Measurements from ENCODE around the gene ZNF804A.

Gene ZNF804A

DNA sequence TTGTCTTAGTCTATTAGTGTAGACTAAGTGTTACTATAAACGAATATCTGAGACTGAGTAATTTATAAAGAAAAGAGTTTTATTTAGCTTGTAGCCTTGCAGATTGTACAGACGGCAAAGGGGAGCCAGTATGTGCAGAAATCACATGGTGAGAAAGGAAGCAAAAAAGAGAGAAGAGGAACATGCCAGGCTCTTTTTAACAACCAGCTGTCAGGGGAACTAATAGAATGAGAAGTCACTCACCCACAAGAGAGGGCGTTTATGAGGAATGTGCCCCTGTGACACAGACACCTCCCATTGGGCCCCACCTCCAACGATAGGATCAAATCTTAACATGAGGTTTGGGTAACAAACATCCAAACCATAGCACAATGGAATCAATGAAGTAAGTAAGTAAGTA lies 20.6 kb upstream of the ZNF804A start:
- Histone ChIP-seq H3K4me2 (ENCODE audit: low read length) (no peak overlapping the region), H4K5ac (ENCODE audit: low read length) (no peak overlapping the region), H3K4me1 (ENCODE audit: control insufficient read depth, low read depth, low read length) (no peaks in the 10 kb centered on the region), H3K4ac (ENCODE audit: low read depth, low read length) (no peak overlapping the region), H2BK15ac (replicated peaks; ENCODE audit: low read depth) (no peak overlapping the region), H3K4me3 (ENCODE audit: low read length) (no peak overlapping the region), H3K23ac (ENCODE audit: low read length) (no peak overlapping the region), H3K27me3 (ENCODE audit: insufficient read depth, low read length, poor library complexity) (no peaks in the 10 kb centered on the region), H3K79me2 (ENCODE audit: control insufficient read depth, insufficient read depth, low read length) (no peaks in the 10 kb centered on the region), H3K79me1 (ENCODE audit: low read length) (no peaks in the 10 kb centered on the region), H3K56ac (ENCODE audit: low read length) (no peak overlapping the region), H3K18ac (ENCODE audit: low read length) (no peak overlapping the region), H3K36me3 (ENCODE audit: control insufficient read depth, insufficient read depth, low read length) (no peaks in the 10 kb centered on the region), H2BK5ac (ENCODE audit: low read length) (no peak overlapping the region), H3K27ac (ENCODE audit: low read depth, low read length) (no peak overlapping the region), H2BK120ac (ENCODE audit: low read depth, low read length) (no peak overlapping the region), H3K9ac (ENCODE audit: low read length) (no peak overlapping the region), H4K8ac (ENCODE audit: low read depth, low read length) (no peak overlapping the region), H2AK5ac (ENCODE audit: low read length) (no peak overlapping the region)
- DNase-seq, result no peak
- WGBS (ENCODE audit: extremely low coverage, insufficient coverage, low lambda C conversion rate), result no CpG with 5 or more reads among the region's 4 CpGs

DNA sequence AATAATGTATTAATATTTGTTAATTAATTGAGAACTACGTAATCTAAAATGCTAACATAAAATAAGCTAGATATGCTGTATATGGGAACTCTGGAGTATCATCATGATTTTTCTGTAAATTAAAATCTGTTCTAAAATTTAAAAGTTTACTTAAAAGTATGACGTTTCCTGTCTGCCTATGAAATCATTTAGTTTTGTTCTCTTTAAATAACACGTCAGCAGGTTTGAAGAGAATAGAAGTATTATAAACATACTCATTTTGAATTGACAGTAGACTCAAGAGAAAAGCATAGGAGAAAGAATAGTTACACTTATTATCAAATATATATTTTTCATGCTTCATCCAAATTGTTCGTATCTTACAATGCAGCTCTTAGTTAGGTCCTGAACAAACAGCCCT lies 19.1 kb upstream of the ZNF804A start:
- Histone ChIP-seq H4K8ac (ENCODE audit: low read depth, low read length) (no peak overlapping the region), H4K5ac (ENCODE audit: low read length) (no peak overlapping the region), H3K4me2 (ENCODE audit: low read length) (no peak overlapping the region), H2BK15ac (replicated peaks; ENCODE audit: low read depth) (no peak overlapping the region), H3K79me2 (ENCODE audit: control insufficient read depth, insufficient read depth, low read length) (no peaks in the 10 kb centered on the region), H3K36me3 (ENCODE audit: control insufficient read depth, insufficient read depth, low read length) (no peaks in the 10 kb centered on the region), H3K4me3 (ENCODE audit: low read length) (no peak overlapping the region), H3K56ac (ENCODE audit: low read length) (no peak overlapping the region), H3K9ac (ENCODE audit: low read length) (no peak overlapping the region), H3K27me3 (ENCODE audit: insufficient read depth, low read length, poor library complexity) (no peaks in the 10 kb centered on the region), H3K4me1 (ENCODE audit: control insufficient read depth, low read depth, low read length) (no peaks in the 10 kb centered on the region), H3K79me1 (ENCODE audit: low read length) (no peaks in the 10 kb centered on the region), H3K18ac (ENCODE audit: low read length) (no peak overlapping the region), H2AK5ac (ENCODE audit: low read length) (no peak overlapping the region), H3K27ac (ENCODE audit: low read depth, low read length) (no peak overlapping the region), H2BK5ac (ENCODE audit: low read length) (no peak overlapping the region), H3K4ac (ENCODE audit: low read depth, low read length) (no peak overlapping the region), H3K23ac (ENCODE audit: low read length) (no peak overlapping the region), H2BK120ac (ENCODE audit: low read depth, low read length) (no peak overlapping the region)
- 100% methylated on average over 1 of the region's 4 CpGs for WGBS (ENCODE audit: extremely low coverage, insufficient coverage, low lambda C conversion rate)
- DNase-seq, result no peak

DNA sequence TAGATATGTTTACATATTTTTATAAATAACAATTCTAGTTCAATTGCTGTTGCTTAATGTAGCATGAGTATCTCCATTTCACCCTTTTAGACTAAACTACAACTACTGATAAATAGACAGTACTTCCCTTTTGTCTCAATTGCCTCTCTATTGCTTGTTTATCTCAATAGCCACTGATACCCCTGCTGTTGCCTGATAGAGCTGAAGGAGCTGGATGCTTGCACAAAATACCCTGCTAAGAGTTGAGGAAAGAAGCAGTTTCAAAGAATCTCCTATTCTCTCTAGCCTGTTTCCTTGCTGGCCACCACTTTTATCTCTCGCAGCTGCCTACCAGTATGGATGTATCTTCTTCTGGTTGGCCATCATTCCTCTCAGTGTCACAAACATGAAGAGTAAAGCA lies 16.9 kb upstream of the ZNF804A start:
- Histone ChIP-seq H3K79me1 (ENCODE audit: low read length) (no peaks in the 10 kb centered on the region), H2BK15ac (replicated peaks; ENCODE audit: low read depth) (no peak overlapping the region), H3K4me2 (ENCODE audit: low read length) (no peak overlapping the region), H3K27me3 (ENCODE audit: insufficient read depth, low read length, poor library complexity) (no peaks in the 10 kb centered on the region), H4K5ac (ENCODE audit: low read length) (no peak overlapping the region), H2AK5ac (ENCODE audit: low read length) (no peak overlapping the region), H3K36me3 (ENCODE audit: control insufficient read depth, insufficient read depth, low read length) (no peaks in the 10 kb centered on the region), H3K56ac (ENCODE audit: low read length) (no peak overlapping the region), H4K8ac (ENCODE audit: low read depth, low read length) (no peak overlapping the region), H2BK5ac (ENCODE audit: low read length) (no peak overlapping the region), H3K4me1 (ENCODE audit: control insufficient read depth, low read depth, low read length) (no peaks in the 10 kb centered on the region), H3K79me2 (ENCODE audit: control insufficient read depth, insufficient read depth, low read length) (no peaks in the 10 kb centered on the region), H3K18ac (ENCODE audit: low read length) (no peak overlapping the region), H3K4me3 (ENCODE audit: low read length) (no peak overlapping the region), H3K9ac (ENCODE audit: low read length) (no peak overlapping the region), H3K4ac (ENCODE audit: low read depth, low read length) (no peak overlapping the region), H2BK120ac (ENCODE audit: low read depth, low read length) (no peak overlapping the region), H3K27ac (ENCODE audit: low read depth, low read length) (no peak overlapping the region), H3K23ac (ENCODE audit: low read length) (no peak overlapping the region)
- WGBS (ENCODE audit: extremely low coverage, insufficient coverage, low lambda C conversion rate), result no CpG with 5 or more reads among the region's 1 CpG
- DNase-seq, result peak; percentile 50

DNA sequence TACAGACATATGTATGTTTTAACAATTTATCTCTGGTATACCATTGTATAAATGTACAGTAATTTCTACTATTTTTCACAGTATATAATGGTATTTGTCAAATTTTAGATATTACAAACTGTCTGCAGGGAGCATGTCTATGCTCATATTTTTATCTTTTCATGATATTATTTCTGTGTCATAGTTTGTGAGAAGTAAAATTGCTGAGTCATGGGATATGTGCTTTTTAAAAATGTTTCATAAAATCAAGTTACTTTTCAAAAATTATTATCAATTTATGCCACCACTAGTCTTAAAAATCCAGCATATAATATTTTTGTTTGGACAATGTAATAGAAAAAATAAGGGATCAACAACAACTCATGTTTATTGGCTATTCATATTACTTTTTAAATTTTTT lies 9.1 kb upstream of the ZNF804A start:
- DNase-seq, result no peak
- Histone ChIP-seq H3K18ac (ENCODE audit: low read length) (no peak overlapping the region), H3K27me3 (ENCODE audit: insufficient read depth, low read length, poor library complexity) (no peaks in the 10 kb centered on the region), H2AK5ac (ENCODE audit: low read length) (no peak overlapping the region), H3K4me2 (ENCODE audit: low read length) (no peak overlapping the region), H3K4me3 (ENCODE audit: low read length) (no peak overlapping the region), H4K8ac (ENCODE audit: low read depth, low read length) (no peak overlapping the region), H4K5ac (ENCODE audit: low read length) (no peak overlapping the region), H3K56ac (ENCODE audit: low read length) (no peak overlapping the region), H3K79me2 (ENCODE audit: control insufficient read depth, insufficient read depth, low read length) (no peaks in the 10 kb centered on the region), H3K9ac (ENCODE audit: low read length) (no peak overlapping the region), H2BK120ac (ENCODE audit: low read depth, low read length) (no peak overlapping the region), H3K36me3 (ENCODE audit: control insufficient read depth, insufficient read depth, low read length) (no peaks in the 10 kb centered on the region), H3K23ac (ENCODE audit: low read length) (no peak overlapping the region), H2BK15ac (replicated peaks; ENCODE audit: low read depth) (no peak overlapping the region), H3K27ac (ENCODE audit: low read depth, low read length) (no peak overlapping the region), H3K4ac (ENCODE audit: low read depth, low read length) (no peak overlapping the region), H3K4me1 (ENCODE audit: control insufficient read depth, low read depth, low read length) (no peaks in the 10 kb centered on the region), H2BK5ac (ENCODE audit: low read length) (no peak overlapping the region), H3K79me1 (ENCODE audit: low read length) (no peaks in the 10 kb centered on the region)

DNA sequence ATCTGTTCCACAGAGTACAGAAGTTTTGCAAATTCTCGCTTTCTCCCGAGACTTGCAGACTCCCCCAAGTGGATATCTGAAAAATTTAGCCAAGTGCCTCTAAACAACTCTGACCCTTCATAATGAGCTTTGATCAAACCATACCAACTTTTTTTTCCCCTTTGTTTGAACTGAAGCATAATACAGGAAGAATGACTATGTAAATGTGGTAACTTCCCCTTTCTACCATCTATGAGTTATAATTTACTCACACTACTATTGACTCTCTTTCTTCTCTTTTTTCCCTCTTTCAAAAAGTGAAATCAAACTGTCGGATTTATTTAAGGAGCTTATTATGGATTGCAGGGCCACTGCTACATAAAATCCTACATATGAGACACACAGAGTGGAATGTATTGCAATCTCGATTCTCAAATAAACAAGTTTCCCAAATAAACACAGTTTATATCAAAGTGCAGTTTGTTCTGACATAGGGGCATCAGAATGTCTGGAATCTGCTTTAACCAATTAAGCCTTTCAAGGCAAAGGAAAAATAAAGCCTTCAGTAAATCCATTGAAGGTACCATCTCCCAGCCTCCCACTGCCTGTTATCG lies 1.4 kb upstream of the ZNF804A start:
- no peak overlapping the region for H2AK5ac ChIP-seq (ENCODE audit: low read length)
- no peak overlapping the region for H3K27ac ChIP-seq (ENCODE audit: low read depth, low read length)
- peak overlapping the region; percentile 14 for H3K18ac ChIP-seq (ENCODE audit: low read length)
- H3K79me1 ChIP-seq (ENCODE audit: low read length), result no peaks in the 10 kb centered on the region
- no CpG with 5 or more reads among the region's 5 CpGs for WGBS (ENCODE audit: extremely low coverage, insufficient coverage, low lambda C conversion rate)
- no peaks in the 10 kb centered on the region for H3K79me2 ChIP-seq (ENCODE audit: control insufficient read depth, insufficient read depth, low read length)
- peaks cover 6% of the 10 kb centered on the region for H3K4me1 ChIP-seq (ENCODE audit: control insufficient read depth, low read depth, low read length)
- H2BK15ac ChIP-seq (replicated peaks; ENCODE audit: low read depth), result no peak overlapping the region
- no peak overlapping the region for H3K23ac ChIP-seq (ENCODE audit: low read length)
- H4K8ac ChIP-seq (ENCODE audit: low read depth, low read length), result no peak overlapping the region
- peak overlapping the region; percentile 35 for H3K56ac ChIP-seq (ENCODE audit: low read length)
- H2BK5ac ChIP-seq (ENCODE audit: low read length), result no peak overlapping the region
- no peak overlapping the region for H2BK120ac ChIP-seq (ENCODE audit: low read depth, low read length)
- no peak overlapping the region for H3K9ac ChIP-seq (ENCODE audit: low read length)
- H3K4me2 ChIP-seq (ENCODE audit: low read length), result no peak overlapping the region
- no peak overlapping the region for H3K4ac ChIP-seq (ENCODE audit: low read depth, low read length)
- peak; percentile 72 for DNase-seq
- H3K4me3 ChIP-seq (ENCODE audit: low read length), result no peak overlapping the region
- no peak overlapping the region for H4K5ac ChIP-seq (ENCODE audit: low read length)
- no peaks in the 10 kb centered on the region for H3K36me3 ChIP-seq (ENCODE audit: control insufficient read depth, insufficient read depth, low read length)
- no peaks in the 10 kb centered on the region for H3K27me3 ChIP-seq (ENCODE audit: insufficient read depth, low read length, poor library complexity)

DNA sequence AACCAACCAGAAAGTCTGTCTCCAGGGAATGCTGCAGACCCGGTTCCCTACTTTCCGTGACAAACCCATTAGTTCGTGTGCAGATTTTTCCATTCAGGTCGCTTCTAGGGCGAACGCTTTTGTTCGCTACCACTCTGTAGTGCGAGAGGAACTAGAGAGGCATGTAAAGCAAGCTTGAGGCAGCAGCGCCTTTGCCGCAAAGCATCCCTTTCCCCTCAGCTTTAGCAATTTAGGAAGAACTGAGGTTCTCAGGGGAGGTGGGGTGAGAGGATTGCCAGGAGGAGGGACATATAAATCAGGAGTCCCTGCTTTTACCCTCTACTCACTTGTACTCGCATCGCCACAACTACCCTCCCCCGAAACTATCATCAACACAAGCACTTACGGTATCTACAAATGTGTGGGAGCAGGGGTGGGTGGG lies 748 bp upstream of the ZNF804A start:
- Histone ChIP-seq H3K4me2 (ENCODE audit: low read length) (peak overlapping the region; percentile 75), H3K4me1 (ENCODE audit: control insufficient read depth, low read depth, low read length) (peaks cover 6% of the 10 kb centered on the region), H3K27me3 (ENCODE audit: insufficient read depth, low read length, poor library complexity) (no peaks in the 10 kb centered on the region), H4K8ac (ENCODE audit: low read depth, low read length) (no peak overlapping the region), H3K79me1 (ENCODE audit: low read length) (no peaks in the 10 kb centered on the region), H3K18ac (ENCODE audit: low read length) (peak overlapping the region; percentile 34), H3K79me2 (ENCODE audit: control insufficient read depth, insufficient read depth, low read length) (no peaks in the 10 kb centered on the region), H2BK15ac (replicated peaks; ENCODE audit: low read depth) (no peak overlapping the region), H3K23ac (ENCODE audit: low read length) (no peak overlapping the region), H2AK5ac (ENCODE audit: low read length) (no peak overlapping the region), H3K4ac (ENCODE audit: low read depth, low read length) (no peak overlapping the region), H2BK5ac (ENCODE audit: low read length) (no peak overlapping the region), H3K36me3 (ENCODE audit: control insufficient read depth, insufficient read depth, low read length) (no peaks in the 10 kb centered on the region), H3K9ac (ENCODE audit: low read length) (peak overlapping the region; percentile 40), H2BK120ac (ENCODE audit: low read depth, low read length) (no peak overlapping the region), H3K4me3 (ENCODE audit: low read length) (peak overlapping the region; percentile 37), H3K56ac (ENCODE audit: low read length) (peak overlapping the region; percentile 35), H4K5ac (ENCODE audit: low read length) (no peak overlapping the region), H3K27ac (ENCODE audit: low read depth, low read length) (no peak overlapping the region)
- peak; percentile 81 for DNase-seq
- WGBS (ENCODE audit: extremely low coverage, insufficient coverage, low lambda C conversion rate), result no CpG with 5 or more reads among the region's 14 CpGs

Measured in mesendoderm (in vitro differentiated cells).